Breast epithelium (tissue), 3 donors: Measurements from ENCODE around the gene FOXD1.

ENCODE experiments used
- CTCF ChIP-seq, 3 donors: fragments of 450-650 bp; IDR thresholded peaks; one replicate each; pipeline ENCODE4 v1.5.1; 2016 to 2017; ENCODE audit warnings: antibody characterized with exemption in 3 of 3, mild to moderate bottlenecking in 3 of 3, moderate library complexity in 3 of 3
- POLR2A ChIP-seq: fragments of 450-650 bp; IDR thresholded peaks from one replicate; pipeline ENCODE4 v1.6.1; 2016; ENCODE audit warnings: antibody characterized with exemption, mild to moderate bottlenecking, moderate library complexity
- POLR2AphosphoS5 ChIP-seq, 3 donors: sonication (generic); formaldehyde crosslinking; IDR thresholded peaks; one replicate each; pipeline ENCODE4 v1.6.1; 2017; ENCODE audit warnings: antibody characterized with exemption in 3 of 3

DNA sequence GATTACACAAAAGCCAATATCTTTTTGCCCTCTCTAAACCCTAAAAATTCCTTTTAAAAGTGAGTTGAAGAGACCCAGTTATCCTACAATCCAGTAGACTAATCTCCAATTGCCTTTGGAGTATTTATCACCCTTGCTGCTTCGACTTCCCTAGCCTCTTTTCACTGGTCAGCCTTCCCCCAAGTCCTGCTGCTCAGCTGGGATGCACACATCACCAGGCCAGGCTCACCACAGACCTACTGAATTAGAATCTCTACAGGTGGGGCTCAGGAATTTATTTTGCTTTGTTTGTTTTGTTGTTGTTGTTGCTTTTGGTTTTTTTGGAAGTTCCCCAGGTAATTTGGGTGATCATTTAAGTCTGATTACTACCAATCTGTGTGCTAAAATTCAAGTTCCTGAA, 11.6 kb upstream of the FOXD1 start:
- TF ChIP-seq CTCF (IDR thresholded peaks at IDR 0.05): no peak
- no peak for TF ChIP-seq POLR2AphosphoS5 (IDR thresholded peaks at IDR 0.05)
- no peak for TF ChIP-seq POLR2A
